ENCODE measurements around the gene ZBTB7B.
A peak's percentile ranks its signal among the peaks of the same experiment; 100 is the strongest.
"Not testable (repeated sequence)": the region's sequence is repeated elsewhere in the genome, so short reads cannot be mapped to it uniquely, and the experiment has no call there.

ZBTB7B gene

GRCh38 chr1:154968731-154969130, 33.9 kb upstream of the ZBTB7B start:
- no peak for DNase-seq (ENCODE audit: low read depth in 2 of 2, low spot score in 1 of 2)

GRCh38 chr1:154969246-154969645, 33.4 kb upstream of the ZBTB7B start:
- no peak for DNase-seq (ENCODE audit: low read depth in 2 of 2, low spot score in 1 of 2)

- no peak for DNase-seq (ENCODE audit: low read depth in 2 of 2, low spot score in 1 of 2)
Measured at GRCh38 chr1:154969860-154970452, 32.6 kb upstream of the ZBTB7B start.

- no peak for DNase-seq (ENCODE audit: low read depth in 2 of 2, low spot score in 1 of 2)
Measured at GRCh38 chr1:154970631-154971340, 31.8 kb upstream of the ZBTB7B start, which contains the start of gene SHC1. SHC1 (minus strand) TSS chr1:154970747; CDS start chr1:154970526, 221 bp downstream.

- no peak for DNase-seq (ENCODE audit: low read depth in 2 of 2, low spot score in 1 of 2)
Measured at GRCh38 chr1:154971341-154971998, 31.1 kb upstream of the ZBTB7B start.

GRCh38 chr1:154972213-154972516, 30.4 kb upstream of the ZBTB7B start:
- no peak for DNase-seq (ENCODE audit: low read depth in 2 of 2, low spot score in 1 of 2)

- no peak for DNase-seq (ENCODE audit: low read depth in 2 of 2, low spot score in 1 of 2)
Measured at GRCh38 chr1:154972517-154973343, 29.9 kb upstream of the ZBTB7B start.

- peak; percentile 78 for DNase-seq (ENCODE audit: low read depth in 2 of 2, low spot score in 1 of 2)
Measured at GRCh38 chr1:154973344-154974101, 29.1 kb upstream of the ZBTB7B start.

GRCh38 chr1:154974102-154974807, 28.3 kb upstream of the ZBTB7B start, which contains the start of gene CKS1B:
CKS1B (plus strand) TSS chr1:154974681; CDS start chr1:154974746, 65 bp downstream.
- DNase-seq (ENCODE audit: low read depth in 2 of 2, low spot score in 1 of 2) = peak; percentile 87 to 92

- peak; percentile 86 to 91 for DNase-seq (ENCODE audit: low read depth in 2 of 2, low spot score in 1 of 2)
Measured at GRCh38 chr1:154974808-154975408, 27.7 kb upstream of the ZBTB7B start.

GRCh38 chr1:154975409-154976059, 27.1 kb upstream of the ZBTB7B start:
- DNase-seq (ENCODE audit: low read depth in 2 of 2, low spot score in 1 of 2) = no peak

GRCh38 chr1:154977762-154978161, 24.8 kb upstream of the ZBTB7B start:
- not testable (repeated sequence) for DNase-seq (ENCODE audit: low read depth in 2 of 2, low spot score in 1 of 2)

- no peak for DNase-seq (ENCODE audit: low read depth in 2 of 2, low spot score in 1 of 2)
Measured at GRCh38 chr1:154978360-154978759, 24.2 kb upstream of the ZBTB7B start.

GRCh38 chr1:154982341-154982740, 20.3 kb upstream of the ZBTB7B start:
- no peak for DNase-seq (ENCODE audit: low read depth in 2 of 2, low spot score in 1 of 2)

- peak; percentile 80 to 87 for DNase-seq (ENCODE audit: low read depth in 2 of 2, low spot score in 1 of 2)
Measured at GRCh38 chr1:154982897-154983648, 19.5 kb upstream of the ZBTB7B start, which contains the start of gene FLAD1. FLAD1 (plus strand) TSS chr1:154983344; CDS start chr1:154983695, 351 bp downstream.

- no peak for DNase-seq (ENCODE audit: low read depth in 2 of 2, low spot score in 1 of 2)
Measured at GRCh38 chr1:154983776-154984466, 18.7 kb upstream of the ZBTB7B start.

GRCh38 chr1:154986736-154987135, 15.9 kb upstream of the ZBTB7B start:
- not testable (repeated sequence) for DNase-seq (ENCODE audit: low read depth in 2 of 2, low spot score in 1 of 2)

GRCh38 chr1:154987326-154987725, 15.3 kb upstream of the ZBTB7B start:
- no peak for DNase-seq (ENCODE audit: low read depth in 2 of 2, low spot score in 1 of 2)
